HCT116 (cell line): Measurements from ENCODE around the gene CCDC188. TPM values are rescaled to one million over a fixed set of nuclear protein-coding genes. Genes with fewer than 3 reads are reported as not detected.

Experiments used
- ATAC-seq: fragments of 200-7000 bp; cut with Tn5 transposase; 2 replicates; pipeline ENCODE4 v1.9.1; 2020; ENCODE audit warnings: mild to moderate bottlenecking, moderate library complexity
- BruUV-seq: library from RNA; stranded (reverse); fragments of 400-500 nt; replicated peaks from 2 replicates; lab custom pipeline; 2021; lab: Mats Ljungman, UMichigan
- CTCF ChIA-PET: fragments of 300-600 bp; sonication (Branson Sonifier 250); formaldehyde crosslinking; loops from one replicate; lab custom pipeline; 2021; ENCODE audit warnings: antibody characterized with exemption; lab: Charles Lee
- POLR2A ChIA-PET: fragments of 300-600, 350-600 bp; sonication (Branson Sonifier 250); formaldehyde crosslinking; loops from one replicate; lab custom pipeline; 2021; ENCODE audit warnings: antibody characterized with exemption; lab: Charles Lee
- RAD21 ChIA-PET, 2 experiments: fragments of 300-600 bp; sonication (Branson Sonifier 250); formaldehyde crosslinking; loops; one replicate each; lab custom pipeline; 2023; ENCODE audit warnings: low total read pairs in 2 of 2; ENCODE audit not compliant: uncharacterized antibody in 2 of 2, unreplicated experiment in 2 of 2, low non-redundant PET in 1 of 2; lab: Charles Lee
- DNase-seq: peaks from one replicate; pipeline ENCODE4 v3.0.0-alpha.2; 2010; ENCODE audit warnings: low read depth, low spot score
- H2AFZ ChIP-seq: fragments of 200-600 bp; shearing (Covaris generic), sonication (generic); 2 replicates; pipeline ENCODE4 v1.6.1; 2017; ENCODE audit warnings: low read depth, mixed run types, mixed read lengths, antibody characterized with exemption, low read length; ENCODE audit not compliant: poor library complexity, severe bottlenecking
- H3K27ac ChIP-seq: 2 replicates; pipeline ENCODE4 v1.5.1; 2012; ENCODE audit warnings: low read depth, low read length
- H3K27me3 ChIP-seq: fragments of 200-600 bp; sonication (generic); 2 replicates; pipeline ENCODE4 v1.6.1; 2016; ENCODE audit warnings: mixed run types, low read length, mixed read lengths; ENCODE audit not compliant: insufficient read depth
- H3K36me3 ChIP-seq, 2 experiments: fragments of 200-500 bp in 1 of 2; fragments of 200-600 bp in 1 of 2; sonication (Bioruptor generic) in 1 of 2; sonication (generic) in 1 of 2; 2 replicates each; pipeline versions ENCODE4 v1.5.1 to v1.6.1; 2014 to 2016; ENCODE audit warnings: low read length in 2 of 2, inconsistent platforms in 1 of 2, mixed read lengths in 1 of 2, mixed run types in 1 of 2; ENCODE audit not compliant: insufficient read depth in 2 of 2, control insufficient read depth in 1 of 2
- H3K4me1 ChIP-seq, 2 experiments: fragments of 200-600 bp in 1 of 2; sonication (generic) in 1 of 2; 2 replicates each; pipeline versions ENCODE4 v1.5.1 to v1.6.1; 2012 to 2017; ENCODE audit warnings: low read length in 2 of 2, inconsistent platforms in 1 of 2, mild to moderate bottlenecking in 1 of 2, mixed read lengths in 1 of 2, mixed run types in 1 of 2, moderate library complexity in 1 of 2; ENCODE audit not compliant: insufficient read depth in 2 of 2, control insufficient read depth in 1 of 2
- H3K4me2 ChIP-seq: fragments of 200-600 bp; sonication (generic); 2 replicates; pipeline ENCODE4 v1.6.1; 2017; ENCODE audit warnings: mixed run types, low read length, mixed read lengths
- H3K4me3 ChIP-seq, 2 experiments: fragments of 200-600 bp in 1 of 2; sonication (generic) in 1 of 2; replicated peaks in 1 of 2; 2 replicates each; pipeline ENCODE4 v1.5.1; 2011 to 2016; ENCODE audit warnings: low read length in 2 of 2, control low read depth in 1 of 2, low read depth in 1 of 2, mild to moderate bottlenecking in 1 of 2, mixed read lengths in 1 of 2, mixed run types in 1 of 2
- H3K79me2 ChIP-seq: fragments of 200-600 bp; sonication (generic); 2 replicates; pipeline ENCODE4 v1.6.1; 2017; ENCODE audit warnings: mild to moderate bottlenecking, mixed run types, low read length, moderate library complexity, mixed read lengths; ENCODE audit not compliant: insufficient read depth
- H3K9ac ChIP-seq: fragments of 200-600 bp; sonication (generic); 2 replicates; pipeline ENCODE4 v1.6.1; 2016; ENCODE audit warnings: low read length, mixed read lengths
- H3K9me2 ChIP-seq: fragments of 200-600 bp; sonication (generic), shearing (Covaris generic); 2 replicates; pipeline ENCODE4 v1.6.1; 2017; ENCODE audit warnings: mixed run types, mild to moderate bottlenecking, moderate library complexity; ENCODE audit not compliant: insufficient read depth
- H3K9me3 ChIP-seq, 2 experiments: fragments of 200-500 bp in 1 of 2; fragments of 200-600 bp in 1 of 2; sonication (Bioruptor generic) in 1 of 2; sonication (generic) in 1 of 2; 2 replicates each; pipeline ENCODE4 v1.6.1; 2014 to 2017; ENCODE audit warnings: low read length in 2 of 2, mixed read lengths in 2 of 2, inconsistent platforms in 1 of 2, low read depth in 1 of 2, mild to moderate bottlenecking in 1 of 2, mixed run types in 1 of 2, moderate library complexity in 1 of 2; ENCODE audit not compliant: control insufficient read depth in 1 of 2, insufficient read depth in 1 of 2
- H4K20me1 ChIP-seq: fragments of 200-600 bp; sonication (generic), shearing (Covaris generic); 2 replicates; pipeline ENCODE4 v1.6.1; 2017; ENCODE audit warnings: mixed run types, mild to moderate bottlenecking, moderate library complexity; ENCODE audit not compliant: insufficient read depth
- ATF3 ChIP-seq: IDR thresholded peaks from 2 replicates; pipeline ENCODE4 v1.6.1; 2012
- CBX3 ChIP-seq: IDR thresholded peaks from 2 replicates; pipeline ENCODE4 v1.6.1; 2012; ENCODE audit warnings: low read depth
- CEBPB ChIP-seq: IDR thresholded peaks from 2 replicates; pipeline ENCODE4 v1.6.1; 2012; ENCODE audit warnings: low read depth
- ELF1 ChIP-seq: IDR thresholded peaks from 2 replicates; pipeline ENCODE4 v1.6.1; 2012; ENCODE audit warnings: low read depth, borderline replicate concordance
- EZH2 ChIP-seq: fragments of 200-600 bp; sonication (generic); IDR thresholded peaks from 2 replicates; pipeline ENCODE4 v1.6.1; 2017; ENCODE audit warnings: antibody characterized with exemption, mixed run types
- EZH2phosphoT487 ChIP-seq: fragments of 200-600 bp; IDR thresholded peaks from 2 replicates; pipeline ENCODE4 v1.6.1; 2018; ENCODE audit warnings: antibody characterized with exemption, borderline replicate concordance
- POLR2AphosphoS5 ChIP-seq: IDR thresholded peaks from 2 replicates; pipeline ENCODE4 v1.6.1; 2011; ENCODE audit warnings: mild to moderate bottlenecking, low read depth, low read length, moderate library complexity
- RAD21 ChIP-seq: IDR thresholded peaks from 2 replicates; pipeline ENCODE4 v1.6.1; 2012; ENCODE audit warnings: low read depth, mild to moderate bottlenecking
- YY1 ChIP-seq: IDR thresholded peaks from 2 replicates; pipeline ENCODE4 v1.6.1; 2011; ENCODE audit warnings: low read length, low read depth, moderate library complexity, mild to moderate bottlenecking; ENCODE audit not compliant: insufficient replicate concordance; ENCODE audit errors: extremely low read depth
- ZNF274 ChIP-seq: fragments of 200-500 bp; sonication (Bioruptor generic); IDR thresholded peaks from 2 replicates; pipeline ENCODE4 v1.6.1; 2014; ENCODE audit warnings: mild to moderate bottlenecking, low read depth, low read length, inconsistent platforms
- intact Hi-C: fragments of 100-400 bp; cut with micrococcal nuclease; formaldehyde crosslinking; loops from 2 replicates; pipeline ENCODE4 v1.10.0; 2022
- total RNA-seq: library from RNA; stranded (reverse); gene quantifications from one replicate; pipeline ENCODE4 v1.2.1, GENCODE V29; 2021; ENCODE audit not compliant: unreplicated experiment
- TF ChIP-seq, protein P1 (sequence below): IDR thresholded peaks from 2 replicates; pipeline ENCODE4 v1.6.1; 2012; ENCODE audit warnings: low read depth

Gene CCDC188
- total RNA-seq, 1 experiment from 2014 or later, result not detected

- H3K27me3 ChIP-seq, result no peaks in the 10 kb centered on the region
- no peaks in the 10 kb centered on the region for H3K9me3 ChIP-seq
- TF ChIP-seq YY1, result no peak
- no peak for TF ChIP-seq CBX3
- TF ChIP-seq EZH2phosphoT487, result no peak
- no peak for TF ChIP-seq EZH2
- TF ChIP-seq, protein P1, sequence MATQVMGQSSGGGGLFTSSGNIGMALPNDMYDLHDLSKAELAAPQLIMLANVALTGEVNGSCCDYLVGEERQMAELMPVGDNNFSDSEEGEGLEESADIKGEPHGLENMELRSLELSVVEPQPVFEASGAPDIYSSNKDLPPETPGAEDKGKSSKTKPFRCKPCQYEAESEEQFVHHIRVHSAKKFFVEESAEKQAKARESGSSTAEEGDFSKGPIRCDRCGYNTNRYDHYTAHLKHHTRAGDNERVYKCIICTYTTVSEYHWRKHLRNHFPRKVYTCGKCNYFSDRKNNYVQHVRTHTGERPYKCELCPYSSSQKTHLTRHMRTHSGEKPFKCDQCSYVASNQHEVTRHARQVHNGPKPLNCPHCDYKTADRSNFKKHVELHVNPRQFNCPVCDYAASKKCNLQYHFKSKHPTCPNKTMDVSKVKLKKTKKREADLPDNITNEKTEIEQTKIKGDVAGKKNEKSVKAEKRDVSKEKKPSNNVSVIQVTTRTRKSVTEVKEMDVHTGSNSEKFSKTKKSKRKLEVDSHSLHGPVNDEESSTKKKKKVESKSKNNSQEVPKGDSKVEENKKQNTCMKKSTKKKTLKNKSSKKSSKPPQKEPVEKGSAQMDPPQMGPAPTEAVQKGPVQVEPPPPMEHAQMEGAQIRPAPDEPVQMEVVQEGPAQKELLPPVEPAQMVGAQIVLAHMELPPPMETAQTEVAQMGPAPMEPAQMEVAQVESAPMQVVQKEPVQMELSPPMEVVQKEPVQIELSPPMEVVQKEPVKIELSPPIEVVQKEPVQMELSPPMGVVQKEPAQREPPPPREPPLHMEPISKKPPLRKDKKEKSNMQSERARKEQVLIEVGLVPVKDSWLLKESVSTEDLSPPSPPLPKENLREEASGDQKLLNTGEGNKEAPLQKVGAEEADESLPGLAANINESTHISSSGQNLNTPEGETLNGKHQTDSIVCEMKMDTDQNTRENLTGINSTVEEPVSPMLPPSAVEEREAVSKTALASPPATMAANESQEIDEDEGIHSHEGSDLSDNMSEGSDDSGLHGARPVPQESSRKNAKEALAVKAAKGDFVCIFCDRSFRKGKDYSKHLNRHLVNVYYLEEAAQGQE, result no peak
- no peak for TF ChIP-seq RAD21
- no peak for TF ChIP-seq CEBPB
- no peak for TF ChIP-seq ELF1
- no peak for TF ChIP-seq ATF3
- TF ChIP-seq ZNF274, result no peak
- no peak for TF ChIP-seq POLR2AphosphoS5
- no peak overlapping the region for H3K4me3 ChIP-seq
- H3K4me2 ChIP-seq, result no peak overlapping the region
- ChIA-PET POLR2A (no interaction called here), RAD21 (no interaction called here), CTCF (no interaction called here)
- ATAC-seq, result no peak
- intact Hi-C loops, result no loop called here
- DNase-seq, result no peak
- no peak overlapping the region for H3K9ac ChIP-seq
- no peak overlapping the region for H2AFZ ChIP-seq
- H3K9me2 ChIP-seq, result no peaks in the 10 kb centered on the region
- no peaks in the 10 kb centered on the region for H3K36me3 ChIP-seq
- H3K4me1 ChIP-seq, result no peaks in the 10 kb centered on the region
- no peaks in the 10 kb centered on the region for H4K20me1 ChIP-seq
- no TSS peak for BruUV-seq
- H3K79me2 ChIP-seq, result no peaks in the 10 kb centered on the region
- H3K27ac ChIP-seq, result no peak overlapping the region
Observed at GRCh38 chr22:20187777-20188566, 37.1 kb upstream of the CCDC188 start.
